ENCODE measurements around the gene GIPR.

Gene GIPR

DNA sequence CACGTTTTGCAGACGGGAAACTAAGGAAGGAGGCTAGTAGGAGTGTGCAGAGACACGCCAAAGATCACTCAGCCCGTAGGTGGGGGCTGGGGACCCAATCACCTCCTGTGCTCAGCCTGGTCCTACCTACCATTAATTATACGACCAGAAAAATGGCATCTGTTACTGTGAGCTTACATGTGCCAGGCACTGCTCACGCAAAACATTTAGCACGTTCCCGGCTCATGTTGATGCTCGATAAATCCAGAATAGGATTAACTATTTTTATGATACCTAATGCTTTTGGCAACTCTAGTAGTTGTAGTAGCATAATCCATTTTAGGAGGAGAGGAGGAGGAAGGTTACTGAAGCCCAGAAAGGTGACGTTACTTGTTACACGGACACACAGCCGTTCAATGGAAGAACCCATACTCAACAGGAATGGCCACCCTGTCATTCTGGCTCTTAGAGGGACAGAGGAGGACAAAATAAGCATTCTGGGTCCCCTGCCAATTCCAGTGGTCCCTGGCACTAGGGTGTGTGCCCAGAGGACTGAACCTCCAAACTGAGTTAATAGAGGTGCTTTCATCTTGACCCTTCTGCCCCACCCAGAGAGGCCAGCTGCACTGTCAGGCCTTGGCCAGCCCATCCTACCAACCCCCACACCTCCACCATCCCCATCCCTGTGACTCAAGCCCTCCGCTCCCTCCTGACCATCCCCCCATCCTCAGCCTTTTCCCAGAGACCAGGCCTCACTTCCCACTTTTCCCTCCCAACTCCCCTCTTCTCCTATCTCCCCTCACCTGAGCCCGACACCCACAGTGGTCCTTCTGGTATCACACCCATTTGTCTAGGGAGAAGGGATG, 23.9 kb upstream of the GIPR start:
- TF ChIP-seq, protein P1, sequence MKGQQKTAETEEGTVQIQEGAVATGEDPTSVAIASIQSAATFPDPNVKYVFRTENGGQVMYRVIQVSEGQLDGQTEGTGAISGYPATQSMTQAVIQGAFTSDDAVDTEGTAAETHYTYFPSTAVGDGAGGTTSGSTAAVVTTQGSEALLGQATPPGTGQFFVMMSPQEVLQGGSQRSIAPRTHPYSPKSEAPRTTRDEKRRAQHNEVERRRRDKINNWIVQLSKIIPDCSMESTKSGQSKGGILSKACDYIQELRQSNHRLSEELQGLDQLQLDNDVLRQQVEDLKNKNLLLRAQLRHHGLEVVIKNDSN (IDR thresholded peaks at IDR 0.05): no peak
- TF ChIP-seq TCF12 (IDR thresholded peaks at IDR 0.05; ENCODE audit: low read depth) (no peak), FOXM1 (IDR thresholded peaks at IDR 0.05; ENCODE audit: borderline replicate concordance, low read depth) (no peak), TAF1 (IDR thresholded peaks at IDR 0.05; ENCODE audit: low read depth) (no peak), EP300 (IDR thresholded peaks at IDR 0.05; ENCODE audit: borderline replicate concordance) (no peak), EGR1 (IDR thresholded peaks at IDR 0.05) (no peak), NFIC (IDR thresholded peaks at IDR 0.05) (no peak), CEBPB (IDR thresholded peaks at IDR 0.05) (no peak)

DNA sequence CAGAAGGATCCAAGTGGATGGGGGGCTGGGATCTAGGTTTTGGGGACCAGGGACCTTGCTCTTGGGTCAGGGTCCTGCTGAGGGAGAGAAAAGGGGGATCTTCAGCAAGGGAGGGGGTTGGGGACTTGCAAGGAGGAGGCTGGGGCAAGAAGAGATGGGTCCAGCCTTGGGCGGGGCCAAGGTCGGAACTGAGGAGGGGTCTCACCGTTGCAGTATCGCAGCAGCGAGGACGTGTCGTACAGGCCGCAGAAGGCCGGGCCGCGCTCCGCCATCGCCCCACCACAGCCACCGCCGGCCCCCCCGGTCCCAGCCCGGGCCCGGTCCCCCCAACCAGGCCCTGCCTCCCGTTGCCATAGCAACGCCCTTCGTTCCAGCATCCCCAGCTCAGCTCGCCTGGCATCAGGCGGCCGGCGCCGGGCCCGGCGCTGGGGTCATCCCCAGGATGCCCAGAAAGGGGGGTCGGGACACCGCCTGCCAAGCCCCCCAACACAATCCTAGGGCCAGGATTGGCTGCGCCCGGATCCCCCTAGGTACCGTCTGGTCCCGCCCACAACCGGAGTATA, 22.9 kb upstream of the GIPR start:
- TF ChIP-seq ZBTB7A (IDR thresholded peaks at IDR 0.05; ENCODE audit: low read depth): no peak
- no peak for TF ChIP-seq TEAD4 (IDR thresholded peaks at IDR 0.05)
- TF ChIP-seq RAD21 (IDR thresholded peaks at IDR 0.05; ENCODE audit: low read depth): no peak
- TF ChIP-seq, protein P2, sequence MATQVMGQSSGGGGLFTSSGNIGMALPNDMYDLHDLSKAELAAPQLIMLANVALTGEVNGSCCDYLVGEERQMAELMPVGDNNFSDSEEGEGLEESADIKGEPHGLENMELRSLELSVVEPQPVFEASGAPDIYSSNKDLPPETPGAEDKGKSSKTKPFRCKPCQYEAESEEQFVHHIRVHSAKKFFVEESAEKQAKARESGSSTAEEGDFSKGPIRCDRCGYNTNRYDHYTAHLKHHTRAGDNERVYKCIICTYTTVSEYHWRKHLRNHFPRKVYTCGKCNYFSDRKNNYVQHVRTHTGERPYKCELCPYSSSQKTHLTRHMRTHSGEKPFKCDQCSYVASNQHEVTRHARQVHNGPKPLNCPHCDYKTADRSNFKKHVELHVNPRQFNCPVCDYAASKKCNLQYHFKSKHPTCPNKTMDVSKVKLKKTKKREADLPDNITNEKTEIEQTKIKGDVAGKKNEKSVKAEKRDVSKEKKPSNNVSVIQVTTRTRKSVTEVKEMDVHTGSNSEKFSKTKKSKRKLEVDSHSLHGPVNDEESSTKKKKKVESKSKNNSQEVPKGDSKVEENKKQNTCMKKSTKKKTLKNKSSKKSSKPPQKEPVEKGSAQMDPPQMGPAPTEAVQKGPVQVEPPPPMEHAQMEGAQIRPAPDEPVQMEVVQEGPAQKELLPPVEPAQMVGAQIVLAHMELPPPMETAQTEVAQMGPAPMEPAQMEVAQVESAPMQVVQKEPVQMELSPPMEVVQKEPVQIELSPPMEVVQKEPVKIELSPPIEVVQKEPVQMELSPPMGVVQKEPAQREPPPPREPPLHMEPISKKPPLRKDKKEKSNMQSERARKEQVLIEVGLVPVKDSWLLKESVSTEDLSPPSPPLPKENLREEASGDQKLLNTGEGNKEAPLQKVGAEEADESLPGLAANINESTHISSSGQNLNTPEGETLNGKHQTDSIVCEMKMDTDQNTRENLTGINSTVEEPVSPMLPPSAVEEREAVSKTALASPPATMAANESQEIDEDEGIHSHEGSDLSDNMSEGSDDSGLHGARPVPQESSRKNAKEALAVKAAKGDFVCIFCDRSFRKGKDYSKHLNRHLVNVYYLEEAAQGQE (IDR thresholded peaks at IDR 0.05; ENCODE audit: low read depth): no peak

DNA sequence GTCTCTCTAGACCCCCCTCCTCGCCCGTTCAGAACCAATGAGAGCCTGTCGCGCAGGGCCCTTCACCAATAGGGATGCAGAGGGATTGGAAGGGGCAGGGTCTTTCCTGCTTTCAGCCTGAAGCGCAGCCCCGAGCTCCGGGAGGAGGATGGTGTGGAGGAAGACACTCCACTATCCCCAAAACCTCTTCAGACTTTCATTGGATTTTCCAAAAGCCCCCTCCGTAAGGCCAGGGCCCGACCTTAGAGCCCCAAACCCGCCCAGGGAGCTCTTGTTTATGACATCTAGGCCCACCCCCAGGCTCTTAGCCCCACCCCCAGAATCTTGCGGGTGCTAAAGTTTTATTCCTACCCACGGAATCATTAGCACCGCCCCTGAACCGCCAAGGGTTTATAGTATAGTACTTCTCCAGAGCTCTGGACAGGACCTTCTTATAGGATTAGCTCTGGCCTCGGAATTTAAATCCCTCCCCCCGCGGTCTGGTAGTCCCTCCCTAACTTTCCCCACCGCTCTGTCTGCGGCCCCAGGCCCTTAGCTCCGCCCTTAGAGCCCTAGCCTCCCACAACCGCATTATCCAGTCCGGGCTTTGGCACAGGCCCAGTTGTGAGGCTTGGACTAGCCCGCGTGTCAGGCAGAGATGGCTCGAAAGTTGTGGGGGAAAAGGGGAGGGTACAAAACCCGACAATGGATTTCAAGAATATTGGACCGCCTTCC, 22.2 kb upstream of the GIPR start:
- TF ChIP-seq TCF12 (IDR thresholded peaks at IDR 0.05; ENCODE audit: low read depth) (no peak), NFIC (IDR thresholded peaks at IDR 0.05) (0 out of 2 replicates have a peak, but pooled peaks have one; percentile 30)
- TF ChIP-seq, protein P3, sequence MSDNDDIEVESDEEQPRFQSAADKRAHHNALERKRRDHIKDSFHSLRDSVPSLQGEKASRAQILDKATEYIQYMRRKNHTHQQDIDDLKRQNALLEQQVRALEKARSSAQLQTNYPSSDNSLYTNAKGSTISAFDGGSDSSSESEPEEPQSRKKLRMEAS (IDR thresholded peaks at IDR 0.05): peak; percentile 33; the same call in 1 of the 2 replicates

DNA sequence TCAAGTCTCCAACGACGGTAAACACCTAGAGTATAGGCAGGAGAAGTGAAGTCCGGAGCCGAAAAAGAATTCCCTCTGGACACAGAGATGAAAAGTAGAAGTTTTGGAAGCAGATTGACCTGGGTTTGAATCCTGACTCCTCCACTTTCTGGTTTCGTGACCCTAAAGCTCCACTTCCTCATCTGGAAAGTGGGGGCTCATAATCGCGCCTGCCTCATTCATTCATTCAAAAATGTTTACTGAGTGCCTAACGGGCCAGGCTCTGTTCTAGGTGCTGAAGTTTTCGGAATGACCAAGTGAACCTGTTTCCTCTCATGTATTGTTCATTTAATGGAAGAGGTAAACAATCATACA, 21.7 kb upstream of the GIPR start:
- no peak for TF ChIP-seq TCF12 (IDR thresholded peaks at IDR 0.05; ENCODE audit: low read depth)
- TF ChIP-seq, protein P2 (IDR thresholded peaks at IDR 0.05; ENCODE audit: low read depth): peak; percentile 79

DNA sequence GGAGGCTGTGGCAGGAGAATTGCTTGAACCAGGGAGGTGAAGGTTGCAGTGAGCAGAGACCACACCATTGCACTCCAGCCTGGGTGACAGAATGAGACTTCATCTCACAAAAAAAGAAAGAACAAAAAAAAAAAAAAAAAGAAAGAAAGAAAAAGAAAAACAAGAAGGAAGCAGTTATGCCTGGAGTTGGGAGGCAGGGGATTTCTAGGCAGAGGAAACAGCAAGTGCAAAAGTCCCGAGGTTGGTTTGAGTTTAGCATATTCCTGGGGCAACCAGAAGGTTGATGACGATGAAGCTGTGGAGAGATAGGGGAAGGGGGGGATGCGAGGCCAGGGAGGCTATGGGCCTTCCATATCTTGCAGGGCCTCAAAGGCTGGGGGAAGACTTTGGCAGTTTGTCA, 17.3 kb upstream of the GIPR start:
- TF ChIP-seq FOXM1 (IDR thresholded peaks at IDR 0.05; ENCODE audit: borderline replicate concordance, low read depth) (no peak), EGR1 (IDR thresholded peaks at IDR 0.05) (no peak), EP300 (IDR thresholded peaks at IDR 0.05; ENCODE audit: borderline replicate concordance) (no peak), YY1 (IDR thresholded peaks at IDR 0.05; ENCODE audit: low read depth) (no peak), ZBTB7A (IDR thresholded peaks at IDR 0.05; ENCODE audit: low read depth) (no peak), TEAD4 (IDR thresholded peaks at IDR 0.05) (no peak), NFIC (IDR thresholded peaks at IDR 0.05) (no peak), TAF1 (IDR thresholded peaks at IDR 0.05; ENCODE audit: low read depth) (no peak), CREB1 (IDR thresholded peaks at IDR 0.05; ENCODE audit: low read depth) (no peak), RAD21 (IDR thresholded peaks at IDR 0.05; ENCODE audit: low read depth) (no peak), CEBPB (IDR thresholded peaks at IDR 0.05) (no peak), TCF12 (IDR thresholded peaks at IDR 0.05; ENCODE audit: low read depth) (no peak)
- TF ChIP-seq, protein P3 (IDR thresholded peaks at IDR 0.05): no peak
- TF ChIP-seq, protein P1 (IDR thresholded peaks at IDR 0.05): no peak
- TF ChIP-seq, protein P2 (IDR thresholded peaks at IDR 0.05; ENCODE audit: low read depth): no peak

All from Ishikawa (cell line).